Fibroblast of skin of back (primary cell): ENCODE results near the gene TMEM178B. TPM values are rescaled to one million over a fixed set of nuclear protein-coding genes. Genes with fewer than 3 reads are reported as not detected.
A peak's percentile ranks its signal among the peaks of the same experiment; 100 is the strongest.
"Not testable (repeated sequence)": the region's sequence is repeated elsewhere in the genome, so short reads cannot be mapped to it uniquely, and the experiment has no call there.

ENCODE experiments used
- DNase-seq: peaks from one replicate; pipeline ENCODE4 v3.0.0-alpha.2; 2013
- polyA plus RNA-seq, 2 experiments: library from polyadenylated mRNA; unstranded; fragments of 120-200 nt; gene quantifications; one replicate each; pipeline ENCODE4 v1.2.1, GENCODE V29; 2013; ENCODE audit not compliant: insufficient read length in 2 of 2

TMEM178B gene
- polyA plus RNA-seq (2013, experiment 1 of 2; ENCODE audit: insufficient read length): not detected
- polyA plus RNA-seq (2013, experiment 2 of 2; ENCODE audit: insufficient read length): 0.01 TPM

DNA sequence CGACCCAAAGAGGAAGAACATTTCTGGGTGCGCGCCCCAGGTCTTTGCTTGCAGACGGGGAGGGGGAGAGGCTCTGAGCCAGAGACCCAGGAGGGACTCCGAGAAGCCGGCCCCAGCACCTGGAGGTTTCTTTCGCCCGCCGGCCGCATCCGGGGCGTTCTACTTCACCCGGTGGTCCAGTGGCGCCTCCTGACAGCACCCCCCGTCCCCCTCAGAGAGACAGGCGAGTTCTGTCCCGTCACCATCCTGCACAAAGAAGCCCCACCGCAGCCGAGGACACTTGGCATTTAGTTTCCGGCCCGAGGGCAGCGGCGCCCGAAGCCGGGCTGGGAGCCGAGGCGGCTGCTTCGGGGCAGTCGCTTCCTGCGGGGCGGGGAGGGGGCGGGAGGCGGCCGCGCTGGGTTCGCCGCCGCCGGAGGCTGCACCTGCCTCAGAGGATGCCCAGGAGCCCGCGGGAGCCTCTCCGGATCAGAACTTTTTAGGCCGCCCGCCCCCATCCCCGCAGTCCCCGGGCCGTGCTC lies at the start of gene TMEM178B:
Gene TMEM178B (plus strand): TSS at position 424 of the 521 bp plus-strand sequence.
- DNase-seq: no peak

DNA sequence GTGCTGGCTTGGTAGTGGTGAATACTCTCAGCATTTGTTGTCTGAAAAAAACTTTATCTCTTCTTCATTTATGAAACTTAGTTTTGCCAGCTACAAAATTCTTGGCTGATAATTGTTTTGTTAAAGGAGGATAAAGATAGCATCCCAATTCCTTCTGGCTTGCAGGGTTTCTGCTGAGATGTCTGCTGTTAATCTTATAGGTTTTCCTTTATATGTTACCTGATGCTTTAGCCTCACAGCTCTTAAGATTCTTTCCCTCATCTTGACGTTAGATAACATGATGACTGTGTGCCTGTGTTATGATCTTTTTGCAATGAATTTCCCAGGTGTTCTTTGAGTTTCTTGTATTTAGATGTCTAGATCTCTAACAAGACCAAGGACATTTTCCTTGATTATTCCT lies 49.2 kb upstream of the TMEM178B start:
- DNase-seq: no peak

DNA sequence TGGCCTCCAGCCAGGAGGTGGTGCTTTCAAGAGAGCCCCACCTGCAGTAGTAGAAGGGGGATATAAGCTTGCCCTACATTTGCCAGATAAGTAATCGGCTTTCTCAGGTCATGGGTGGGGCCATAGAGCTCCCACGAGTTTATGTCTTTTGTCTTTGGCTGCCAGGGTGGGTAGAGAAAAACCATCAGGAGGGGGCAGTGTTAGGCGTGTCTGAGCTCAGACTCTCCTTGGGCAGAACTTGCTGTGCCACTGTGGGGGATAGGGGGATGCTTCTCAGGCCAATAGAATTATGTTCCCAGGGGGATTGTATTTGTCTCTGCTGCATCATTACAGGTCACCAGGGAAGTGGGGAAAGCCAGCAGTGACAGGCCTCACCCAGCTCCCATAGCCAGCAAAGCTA lies 46.8 kb upstream of the TMEM178B start:
- DNase-seq: no peak

DNA sequence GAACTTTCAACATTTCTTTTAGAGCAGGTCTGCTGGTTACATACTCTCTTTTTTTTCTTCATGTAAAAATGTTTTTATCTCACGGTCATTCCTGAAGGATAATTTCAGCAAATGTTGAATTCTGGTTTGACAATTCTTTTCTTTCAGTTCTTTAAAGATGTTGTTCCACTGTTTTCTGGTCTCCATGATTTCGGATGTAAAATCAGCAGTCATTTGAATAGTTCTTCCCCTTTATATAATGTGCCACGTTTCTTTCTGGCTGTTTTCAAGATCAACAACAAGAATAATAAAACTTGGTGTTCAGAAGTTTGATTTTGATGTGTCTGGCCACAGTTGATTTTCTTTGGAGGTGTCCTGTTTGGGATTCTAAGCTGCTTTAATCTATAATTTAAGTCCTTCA lies 45.1 kb upstream of the TMEM178B start:
- no peak for DNase-seq

DNA sequence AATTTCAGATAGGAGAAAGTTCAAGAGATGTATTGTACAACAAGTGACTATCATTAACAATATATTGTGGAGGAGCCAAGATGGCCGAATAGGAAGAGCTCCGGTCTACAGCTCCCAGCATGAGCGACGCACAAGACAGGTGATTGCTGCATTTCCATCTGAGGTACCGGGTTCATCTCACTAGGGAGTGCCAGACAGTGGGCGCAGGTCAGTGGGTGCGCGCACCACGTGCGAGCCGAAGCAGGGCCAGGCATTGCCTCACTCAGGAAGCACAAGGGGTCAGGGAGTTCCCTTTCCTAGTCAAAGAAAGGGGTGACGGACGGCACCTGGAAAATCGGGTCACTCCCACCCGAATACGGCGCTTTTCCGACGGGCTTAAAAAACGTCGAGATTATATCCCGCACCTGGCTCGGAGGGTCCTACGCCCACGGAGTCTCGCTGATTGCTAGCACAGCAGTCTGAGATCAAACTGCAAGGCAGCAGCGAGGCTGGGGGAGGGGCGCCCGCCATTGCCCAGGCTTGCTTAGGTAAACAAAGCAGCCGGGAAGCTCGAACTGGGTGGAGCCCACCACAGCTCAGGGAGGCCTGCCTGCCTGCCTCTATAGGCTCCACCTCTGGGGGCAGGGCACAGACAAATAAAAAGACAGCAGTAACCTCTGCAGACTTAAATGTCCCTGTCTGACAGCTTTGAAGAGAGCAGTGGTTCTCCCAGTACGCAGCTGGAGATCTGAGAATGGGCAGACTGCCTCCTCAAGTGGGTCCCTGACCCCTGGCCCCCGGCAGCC lies 41.1 kb upstream of the TMEM178B start:
- DNase-seq: not testable (repeated sequence)

DNA sequence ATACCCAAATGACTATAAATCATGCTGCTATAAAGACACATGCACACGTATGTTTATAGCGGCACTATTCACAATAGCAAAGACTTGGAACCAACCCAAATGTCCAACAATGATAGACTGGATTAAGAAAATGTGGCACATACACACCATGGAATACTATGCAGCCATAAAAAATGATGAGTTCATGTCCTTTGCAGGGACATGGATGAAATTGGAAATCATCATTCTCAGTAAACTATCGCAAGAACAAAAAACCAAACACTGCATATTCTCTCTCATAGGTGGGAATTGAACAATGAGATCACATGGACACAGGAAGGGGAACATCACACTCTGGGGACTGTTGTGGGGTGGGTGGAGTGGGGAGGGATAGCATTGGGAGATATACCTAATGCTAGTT lies 35.8 kb upstream of the TMEM178B start:
- DNase-seq: not testable (repeated sequence)

DNA sequence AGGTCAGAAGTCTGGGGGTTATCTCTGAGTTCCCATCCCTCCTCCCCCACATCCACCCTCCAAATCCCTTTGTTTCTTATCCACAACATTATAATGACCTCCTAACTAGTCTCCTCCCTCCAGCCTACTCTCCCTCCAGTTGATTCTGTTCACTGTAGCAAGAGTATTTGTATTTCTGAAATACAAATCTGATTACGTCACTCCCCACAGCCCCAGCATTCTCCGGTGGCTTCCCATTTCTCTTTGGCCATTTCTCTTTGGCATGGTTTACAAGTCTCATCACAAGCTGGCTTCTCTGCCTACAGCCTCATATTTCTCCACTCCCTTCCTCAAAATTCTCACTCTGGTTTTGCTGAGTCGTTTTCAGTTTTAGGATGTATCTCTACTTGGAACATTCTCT lies 34.5 kb upstream of the TMEM178B start:
- DNase-seq: no peak

DNA sequence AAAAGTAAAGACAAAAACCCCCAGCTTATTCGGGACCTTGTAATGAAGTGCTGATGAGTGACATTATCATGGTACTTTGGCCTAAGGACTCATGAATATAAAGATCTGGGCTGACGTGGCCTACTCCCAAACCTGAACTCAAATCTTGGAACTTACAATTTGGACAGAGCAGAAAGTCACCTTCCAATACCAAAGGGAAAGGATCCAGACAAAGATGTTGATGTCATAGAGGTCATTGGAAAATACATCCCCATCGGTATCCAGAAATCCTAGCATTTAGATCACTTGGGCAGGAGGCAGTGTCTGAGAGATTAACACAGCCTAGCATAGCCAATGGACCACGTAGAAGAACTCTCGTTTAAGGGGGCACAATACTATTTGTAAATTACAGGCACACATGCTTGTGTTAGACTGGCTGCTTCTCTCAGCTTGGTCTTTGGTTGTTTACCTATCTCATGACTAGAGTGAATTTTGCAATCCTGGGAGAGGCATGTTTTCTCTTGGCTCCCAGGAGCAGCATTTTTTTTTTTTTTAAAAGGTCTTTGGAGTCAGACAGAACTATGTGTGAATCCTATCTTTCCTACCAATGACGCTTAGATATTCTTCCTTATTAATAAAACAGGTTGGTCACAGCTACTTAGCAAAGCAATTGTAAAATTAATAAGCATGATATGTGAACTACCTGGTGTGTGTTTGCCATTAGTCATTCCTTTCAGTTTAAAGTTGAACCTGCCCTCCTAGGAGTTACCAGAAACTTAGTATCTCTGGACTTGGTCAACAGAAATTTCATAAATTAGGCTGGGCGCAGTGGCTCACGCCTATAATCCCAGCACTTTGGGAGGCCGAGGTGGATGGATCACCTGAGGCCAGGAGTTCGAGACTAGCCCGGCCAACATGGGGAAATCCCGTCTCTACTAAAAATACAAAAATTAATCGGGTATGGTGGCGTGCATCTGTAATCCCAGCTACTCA lies 31.4 kb upstream of the TMEM178B start:
- DNase-seq: no peak

DNA sequence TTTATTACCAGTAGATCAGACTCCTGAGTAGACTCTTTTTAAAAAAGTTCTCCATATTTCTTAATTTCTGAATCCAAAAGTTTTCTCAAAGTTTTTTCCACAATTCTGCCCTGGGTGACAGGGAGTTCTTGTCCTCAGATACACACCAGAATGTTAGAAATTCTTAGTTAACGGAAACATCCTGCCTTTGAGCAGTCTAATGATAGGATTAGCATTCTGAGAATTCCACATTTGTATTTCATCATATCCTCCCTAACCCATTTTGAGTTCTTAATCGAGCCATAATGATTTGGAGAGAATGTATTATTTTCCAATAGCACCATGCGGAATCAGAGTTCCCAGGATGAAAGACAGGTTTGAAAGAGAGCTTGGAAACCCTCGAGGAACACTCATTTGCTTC lies 30.2 kb upstream of the TMEM178B start:
- no peak for DNase-seq

DNA sequence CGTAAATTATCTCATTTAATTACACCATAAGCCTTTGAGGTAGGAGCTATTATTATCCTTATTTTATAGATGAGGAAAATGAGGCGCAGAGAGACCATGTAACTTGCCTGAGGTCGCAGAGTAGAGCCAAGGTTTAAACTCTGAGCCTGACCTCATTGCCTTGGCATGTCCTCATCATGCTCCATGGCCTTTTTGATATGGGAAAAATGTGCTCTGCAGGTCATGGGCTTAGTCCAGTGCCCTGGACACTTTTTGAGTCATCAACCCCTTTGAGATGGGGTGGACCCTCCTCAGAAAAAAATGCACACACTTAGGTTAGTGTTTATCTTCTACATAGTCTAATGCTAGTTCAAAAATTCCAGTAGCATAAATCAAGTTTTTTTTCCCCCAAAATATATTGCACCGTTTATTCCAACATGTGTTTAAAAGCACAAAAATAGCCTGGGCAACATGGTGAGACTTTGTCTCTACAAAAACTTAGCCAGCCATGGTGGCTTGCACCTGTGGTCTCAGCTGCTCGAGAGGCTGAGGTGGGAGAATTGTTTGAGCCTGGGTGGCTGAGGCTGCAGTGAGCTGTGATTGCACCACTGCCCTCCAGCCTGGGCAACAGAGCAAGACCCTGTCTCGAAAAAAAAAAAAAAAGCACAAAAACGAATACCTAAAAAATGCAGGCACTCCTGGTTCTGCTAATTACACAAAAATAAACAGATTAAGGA lies 28.6 kb upstream of the TMEM178B start:
- DNase-seq: peak; percentile 9

DNA sequence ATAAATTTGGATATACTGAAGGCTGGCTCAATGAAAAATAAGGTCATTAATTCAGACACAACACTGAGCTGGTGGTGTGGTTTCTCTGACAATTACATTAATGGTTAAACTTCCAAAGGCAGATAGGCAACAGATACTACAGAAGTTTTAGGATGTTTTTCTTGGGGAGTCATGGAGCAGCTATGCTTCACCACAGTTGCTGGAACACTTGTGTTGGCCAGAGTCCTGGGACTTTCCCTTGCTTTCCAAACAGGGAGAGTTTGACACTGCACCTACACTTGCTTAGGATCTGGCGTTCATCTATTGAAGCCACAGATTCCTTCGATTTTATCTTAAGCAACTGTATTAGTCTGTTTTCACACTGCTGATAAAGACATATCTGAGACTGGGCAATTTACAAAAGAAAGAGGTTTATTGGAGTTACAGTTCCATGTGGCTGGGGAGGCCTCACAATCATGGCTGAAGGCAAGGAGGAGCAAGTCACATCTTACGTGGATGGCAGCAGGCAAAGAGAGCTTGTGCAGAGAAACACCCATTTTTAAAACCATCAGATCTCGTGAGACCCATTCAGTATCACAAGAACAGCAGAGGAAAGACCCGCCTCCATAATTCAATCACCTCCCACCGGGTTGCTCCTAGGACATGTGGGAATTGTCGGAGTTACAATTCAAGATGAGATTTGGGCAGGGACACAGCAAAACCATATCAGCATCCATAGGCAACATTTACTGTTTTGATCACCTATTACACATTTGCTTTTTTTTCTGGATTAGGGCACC lies 27.8 kb upstream of the TMEM178B start:
- DNase-seq: peak; percentile 15

DNA sequence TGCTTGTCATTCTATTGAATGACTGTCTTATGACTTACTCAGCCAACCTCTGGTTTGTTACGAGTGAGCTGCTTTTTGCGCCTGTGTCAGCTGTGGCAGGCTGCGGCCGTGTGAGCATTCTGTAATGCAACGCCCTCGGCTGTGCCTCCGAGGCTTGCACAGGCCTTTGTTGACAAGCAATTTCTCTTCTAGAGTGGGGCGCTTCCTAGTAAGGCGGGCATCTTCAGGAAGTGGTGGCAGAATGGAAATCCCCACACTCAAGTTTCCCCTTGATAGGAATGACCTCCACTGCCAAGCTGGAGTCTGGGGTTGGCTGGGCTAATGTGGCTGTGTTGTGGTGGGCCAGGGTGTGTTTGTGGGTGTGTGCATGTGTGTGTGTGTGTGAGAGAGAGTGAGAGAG lies 20.2 kb upstream of the TMEM178B start:
- no peak for DNase-seq

DNA sequence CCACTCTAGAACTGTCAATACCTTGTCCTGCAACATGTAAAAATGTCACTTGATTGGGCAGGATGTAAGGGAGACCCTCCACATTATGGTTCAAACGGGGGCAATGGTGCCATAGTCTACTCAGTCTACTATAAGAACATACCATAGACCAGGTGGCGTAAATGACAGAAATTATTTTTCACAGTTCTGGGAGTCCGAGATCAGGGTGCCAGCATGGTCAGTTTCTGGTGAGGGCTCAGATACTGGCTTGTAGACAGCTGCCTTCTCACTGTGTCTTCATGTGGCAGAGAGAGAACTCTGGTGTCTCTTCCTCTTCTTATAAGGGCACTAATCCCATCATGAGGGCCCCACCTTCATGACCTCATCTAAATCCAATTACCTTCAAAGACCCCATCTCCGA lies 18.7 kb upstream of the TMEM178B start:
- no peak for DNase-seq

DNA sequence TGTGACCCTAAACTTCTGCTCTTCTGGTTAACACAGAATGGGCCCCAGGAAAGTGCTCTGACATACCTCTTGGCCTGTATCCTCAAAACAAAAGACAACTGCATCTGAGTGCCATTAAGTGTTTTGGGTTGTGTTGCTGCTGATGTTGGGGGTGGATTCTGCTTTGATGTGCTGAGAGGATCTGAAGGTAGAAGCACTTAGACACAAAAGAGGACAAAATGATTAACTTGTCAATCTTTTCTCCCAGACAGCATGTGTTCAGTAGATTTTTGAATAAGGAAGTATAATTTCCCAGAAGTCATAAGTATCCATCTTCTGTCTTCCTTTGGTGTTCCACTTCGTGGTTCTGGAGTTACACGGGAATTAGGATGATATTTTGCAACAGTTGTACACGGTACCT lies 16.1 kb upstream of the TMEM178B start:
- no peak for DNase-seq

DNA sequence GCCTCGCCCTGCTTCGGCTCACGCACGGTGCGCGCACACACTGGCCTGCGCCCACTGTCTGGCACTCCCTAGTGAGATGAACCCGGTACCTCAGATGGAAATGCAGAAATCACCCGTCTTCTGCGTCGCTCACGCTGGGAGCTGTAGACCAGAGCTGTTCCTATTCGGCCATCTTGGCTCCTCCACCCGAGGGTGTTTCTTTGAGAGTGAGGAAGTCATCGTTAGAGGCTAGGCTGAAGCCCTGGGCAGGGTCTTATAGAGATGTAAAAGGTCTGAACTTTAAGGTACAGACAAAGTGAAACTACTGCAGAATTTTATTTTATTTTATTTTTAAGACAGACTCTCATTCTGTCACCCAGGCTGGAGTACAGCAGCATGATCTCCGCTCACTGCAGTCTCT lies 6.0 kb upstream of the TMEM178B start:
- DNase-seq: not testable (repeated sequence)

DNA sequence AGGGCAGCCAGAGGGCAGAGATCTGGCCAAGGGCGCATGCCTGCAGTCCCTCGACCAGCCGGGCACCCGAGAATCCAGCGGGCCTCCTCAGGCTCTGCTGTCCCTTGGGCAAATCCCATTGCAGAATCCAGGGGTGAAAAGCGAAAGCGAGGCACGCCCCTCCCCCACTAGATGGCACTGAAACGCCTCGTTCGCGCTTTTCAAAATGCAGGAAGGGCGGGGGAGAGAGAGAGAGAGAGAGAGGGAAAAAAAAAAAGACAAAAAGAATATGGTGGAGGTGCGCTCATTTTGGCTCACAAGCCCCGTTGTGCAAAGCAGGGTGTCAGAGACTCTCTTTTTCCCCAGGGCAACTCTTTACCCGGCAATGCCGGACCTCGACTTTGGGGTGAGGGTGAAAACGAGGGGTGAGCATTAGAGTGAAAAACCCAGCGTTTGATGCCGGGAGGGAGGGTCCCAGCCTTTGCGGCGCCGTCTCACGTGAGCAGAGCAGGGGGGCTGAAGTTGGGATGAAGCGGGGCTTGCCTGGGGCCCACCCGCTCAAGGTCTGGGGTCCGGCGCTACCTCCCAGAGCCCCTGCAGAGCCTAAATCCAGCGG lies 2.5 kb upstream of the TMEM178B start:
- DNase-seq: no peak

DNA sequence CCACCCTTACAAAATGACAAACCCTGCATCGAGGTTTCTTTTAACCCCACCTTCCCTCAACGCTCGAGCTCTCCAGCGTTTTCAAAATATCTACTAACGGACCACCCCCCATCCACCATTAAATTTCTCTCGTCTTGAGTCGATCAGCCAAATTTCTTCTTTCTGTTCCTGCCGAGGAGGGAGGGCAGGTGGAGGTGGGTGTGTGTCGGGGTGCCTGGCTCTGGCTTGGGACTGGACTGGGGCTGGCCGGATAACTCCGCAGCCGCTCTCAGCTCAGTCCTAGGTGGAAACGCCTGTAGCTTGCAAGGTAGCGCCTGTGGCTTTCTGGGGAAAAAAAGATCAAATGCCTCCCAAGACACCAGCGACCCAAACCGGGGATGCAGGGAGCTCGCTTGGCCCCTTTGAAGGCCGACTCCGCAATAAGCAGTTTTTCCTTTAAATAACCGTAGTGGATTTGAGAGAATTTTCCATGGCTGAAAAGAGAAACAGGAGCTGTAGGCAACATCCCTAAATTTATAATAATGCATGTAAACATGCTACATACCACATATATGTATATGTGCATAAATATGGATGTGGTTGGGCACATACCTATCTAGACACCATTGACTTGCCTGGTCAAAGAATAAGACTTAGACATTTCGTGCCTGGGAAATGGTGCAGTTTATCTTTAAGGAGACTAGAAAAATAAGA lies 1.9 kb upstream of the TMEM178B start:
- no peak for DNase-seq

DNA sequence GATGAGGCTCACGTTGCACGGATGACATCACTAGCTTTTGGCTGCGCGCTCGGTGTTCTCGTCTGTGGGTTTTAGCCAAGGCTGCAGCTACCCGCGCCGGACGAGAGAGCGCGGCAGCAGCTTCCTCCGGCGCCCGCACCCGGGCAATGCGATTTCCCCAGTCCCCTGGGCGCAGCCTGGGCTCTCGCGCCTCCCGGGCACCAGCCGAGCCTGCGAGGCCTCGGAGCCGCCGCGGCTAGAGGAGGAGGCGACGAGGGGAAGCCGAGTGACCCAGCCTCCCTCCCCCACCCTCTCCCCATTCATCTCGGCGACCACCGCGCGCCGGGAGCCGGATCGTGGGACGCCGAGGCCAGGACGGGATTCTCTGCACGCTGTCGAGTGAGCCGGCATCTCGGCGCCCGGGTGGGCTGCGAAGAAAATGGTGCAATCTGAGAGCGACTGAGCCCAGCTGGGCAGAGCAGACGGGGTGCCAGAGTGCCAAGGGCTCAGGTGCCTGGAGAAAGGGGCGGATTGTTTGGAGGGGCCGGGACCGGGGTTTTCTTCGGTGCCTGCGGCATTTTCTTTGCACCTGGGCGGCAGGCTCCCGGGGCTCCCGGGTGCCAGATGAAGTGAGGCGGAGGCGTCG lies 1.2 kb upstream of the TMEM178B start:
- peak; percentile 44 for DNase-seq

DNA sequence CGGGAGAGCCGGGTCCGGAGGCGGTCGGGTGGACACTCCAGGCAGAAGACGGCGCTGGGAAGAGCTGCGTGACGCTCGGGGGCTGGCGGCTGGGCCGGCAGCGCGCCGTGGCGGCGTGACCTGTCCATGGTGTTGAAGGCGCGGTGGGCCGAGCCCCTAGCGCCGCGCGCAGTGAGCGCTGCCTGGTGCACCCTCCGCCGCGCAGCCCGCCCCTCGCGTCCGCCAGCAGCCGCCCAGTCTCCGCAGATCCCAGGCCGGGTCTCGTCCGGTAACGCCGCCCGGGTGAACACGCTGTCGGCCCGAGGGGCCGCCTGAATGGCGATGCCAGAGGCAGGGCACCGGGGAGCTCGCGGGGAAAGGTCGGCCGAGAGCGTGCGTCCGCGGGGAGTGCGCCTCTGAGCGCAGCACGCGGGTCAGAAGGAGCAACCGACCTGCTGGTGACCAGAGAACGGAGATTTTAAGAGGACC lies 657 bp upstream of the TMEM178B start:
- DNase-seq: peak; percentile 38
